GM19438 (cell line): ENCODE measurements around the gene HNRNPF.
"Not testable (repeated sequence)": the region's sequence is repeated elsewhere in the genome, so short reads cannot be mapped to it uniquely, and the experiment has no call there.

Experiments
- ATAC-seq: cut with Tn5 transposase; IDR thresholded peaks from one replicate; pipeline ENCODE4 v1.9.1; 2021; ENCODE audit warnings: low read depth; ENCODE audit not compliant: unreplicated experiment

The HNRNPF gene

GRCh38 chr10:43421944-43422343, 13.0 kb upstream of the HNRNPF start:
- not testable (repeated sequence) for ATAC-seq

GRCh38 chr10:43421519-43421918, 12.5 kb upstream of the HNRNPF start:
- no peak for ATAC-seq

GRCh38 chr10:43421201-43421507, 12.2 kb upstream of the HNRNPF start:
- no peak for ATAC-seq

GRCh38 chr10:43420369-43421200, 11.6 kb upstream of the HNRNPF start:
- peak; percentile 84 for ATAC-seq

GRCh38 chr10:43419997-43420368, 11.0 kb upstream of the HNRNPF start:
- ATAC-seq, result no peak

GRCh38 chr10:43417950-43418768, 9.2 kb upstream of the HNRNPF start:
- ATAC-seq, result no peak

- no peak for ATAC-seq
Measured at GRCh38 chr10:43415544-43415943, 6.6 kb upstream of the HNRNPF start.

GRCh38 chr10:43411536-43411935, 2.5 kb upstream of the HNRNPF start:
- ATAC-seq, result no peak

GRCh38 chr10:43410345-43410744, 1.4 kb upstream of the HNRNPF start:
- ATAC-seq, result no peak

GRCh38 chr10:43409385-43410109, 561 bp upstream of the HNRNPF start:
- ATAC-seq, result peak; percentile 0

- peak; percentile 1 for ATAC-seq
Measured at GRCh38 chr10:43408331-43408709, 666 bp downstream of the HNRNPF start.

GRCh38 chr10:43407576-43408330, 1.2 kb downstream of the HNRNPF start:
- ATAC-seq, result peak; percentile 37

- no peak for ATAC-seq
Measured at GRCh38 chr10:43407148-43407575, 1.8 kb downstream of the HNRNPF start.

GRCh38 chr10:43404704-43405084, 4.3 kb downstream of the HNRNPF start:
- ATAC-seq, result no peak

GRCh38 chr10:43403911-43404703, 4.9 kb downstream of the HNRNPF start:
- no peak for ATAC-seq

GRCh38 chr10:43402880-43403452, 6.0 kb downstream of the HNRNPF start:
- ATAC-seq, result no peak

- ATAC-seq, result no peak
Measured at GRCh38 chr10:43402176-43402575, 6.8 kb downstream of the HNRNPF start.

GRCh38 chr10:43401627-43402026, 7.4 kb downstream of the HNRNPF start:
- no peak for ATAC-seq
